WTC11 (cell line): Measurements from ENCODE around the gene CPNE9. TPM values are rescaled to one million over a fixed set of nuclear protein-coding genes. Genes with fewer than 3 reads are reported as not detected.

Source experiments
- ATAC-seq: fragments of 200-7000 bp; cut with Tn5 transposase; 2 replicates; pipeline ENCODE4 v1.10.0; 2021; ENCODE audit warnings: mild to moderate bottlenecking, moderate library complexity
- CTCF ChIA-PET: fragments of 300-600 bp; sonication (Branson Sonifier 250); formaldehyde crosslinking; loops from one replicate; lab custom pipeline; 2021; ENCODE audit warnings: antibody characterized with exemption; lab: Charles Lee
- POLR2A ChIA-PET: fragments of 350-600 bp; sonication (Branson Sonifier 250); formaldehyde crosslinking; loops from one replicate; lab custom pipeline; 2021; ENCODE audit warnings: antibody characterized with exemption; lab: Charles Lee
- DNase-seq: peaks from one replicate; pipeline ENCODE4 v3.0.0; 2021; ENCODE audit warnings: low spot score
- H3K27ac Mint-ChIP-seq: 2 replicates; pipeline ENCODE4 v1.8.0; 2021; ENCODE audit warnings: mixed read lengths
- H3K27me3 Mint-ChIP-seq: 2 replicates; pipeline ENCODE4 v1.8.0; 2021; ENCODE audit warnings: low read depth, mild to moderate bottlenecking, moderate library complexity, mixed read lengths
- H3K36me3 Mint-ChIP-seq: 2 replicates; pipeline ENCODE4 v1.8.0; 2021; ENCODE audit warnings: mixed read lengths
- H3K4me1 Mint-ChIP-seq: 2 replicates; pipeline ENCODE4 v1.8.0; 2022; ENCODE audit warnings: mixed read lengths
- H3K4me3 Mint-ChIP-seq: 2 replicates; pipeline ENCODE4 v1.8.0; 2021; ENCODE audit warnings: mild to moderate bottlenecking, moderate library complexity, mixed read lengths
- H3K9me3 Mint-ChIP-seq: 2 replicates; pipeline ENCODE4 v1.8.0; 2021; ENCODE audit warnings: mixed read lengths
- GTF2I ChIP-seq: fragments of 250-450 bp; sonication (Bioruptor Pico); conservative IDR thresholded peaks from 2 replicates; pipeline ENCODE4 v1.4.0; 2021; ENCODE audit warnings: mild to moderate bottlenecking
- MYBL2 ChIP-seq: sonication (generic); formaldehyde crosslinking; IDR thresholded peaks from 2 replicates; pipeline ENCODE4 v1.8.1; 2023; ENCODE audit warnings: mild to moderate bottlenecking, moderate library complexity, missing genetic modification reagents
- NR3C1 ChIP-seq: sonication (generic); formaldehyde crosslinking; conservative IDR thresholded peaks from 2 replicates; pipeline ENCODE4 v1.8.1; 2023; ENCODE audit warnings: low read depth, mild to moderate bottlenecking, missing genetic modification reagents
- PRRX2 ChIP-seq: fragments of 250-450 bp; sonication (Bioruptor Pico); IDR thresholded peaks from 2 replicates; pipeline ENCODE4 v1.8.0; 2021; ENCODE audit warnings: mild to moderate bottlenecking
- SOX15 ChIP-seq: fragments of 250-450 bp; sonication (Bioruptor Pico); IDR thresholded peaks from 2 replicates; pipeline ENCODE4 v1.9.0; 2021; ENCODE audit warnings: mild to moderate bottlenecking
- SP1 ChIP-seq: sonication (generic); formaldehyde crosslinking; conservative IDR thresholded peaks from 2 replicates; pipeline ENCODE4 v1.8.1; 2022; ENCODE audit warnings: missing genetic modification reagents
- TEAD1 ChIP-seq: sonication (generic); formaldehyde crosslinking; IDR thresholded peaks from 2 replicates; pipeline ENCODE4 v1.8.0; 2022; ENCODE audit warnings: mild to moderate bottlenecking, missing genetic modification reagents
- TEAD4 ChIP-seq: sonication (generic); formaldehyde crosslinking; IDR thresholded peaks from 2 replicates; pipeline ENCODE4 v1.8.0; 2022; ENCODE audit warnings: mild to moderate bottlenecking, missing genetic modification reagents
- ZNF317 ChIP-seq: sonication (generic); formaldehyde crosslinking; IDR thresholded peaks from 2 replicates; pipeline ENCODE4 v1.8.1; 2023; ENCODE audit warnings: low read depth, mild to moderate bottlenecking, moderate library complexity, missing genetic modification reagents, borderline replicate concordance
- ZNF396 ChIP-seq: fragments of 250-450 bp; sonication (Bioruptor Pico); IDR thresholded peaks from 2 replicates; pipeline ENCODE4 v1.8.0; 2021; ENCODE audit warnings: mild to moderate bottlenecking, moderate library complexity, borderline replicate concordance
- ZNF671 ChIP-seq: fragments of 250-450 bp; sonication (Bioruptor Pico); IDR thresholded peaks from 2 replicates; pipeline ENCODE4 v1.8.0; 2021; ENCODE audit warnings: mild to moderate bottlenecking
- total RNA-seq: library from RNA; stranded (reverse); gene quantifications from 3 replicates; pipeline ENCODE4 v1.2.3, GENCODE V29; 2021
- TF ChIP-seq, protein P1 (sequence below): sonication (generic); formaldehyde crosslinking; IDR thresholded peaks from 2 replicates; pipeline ENCODE4 v1.8.0; 2022; ENCODE audit warnings: mild to moderate bottlenecking, missing genetic modification reagents
- TF ChIP-seq, protein P2 (sequence below): sonication (generic); formaldehyde crosslinking; IDR thresholded peaks from 2 replicates; pipeline ENCODE4 v1.8.0; 2022; ENCODE audit warnings: mild to moderate bottlenecking, missing genetic modification reagents
- TF ChIP-seq, protein P3 (sequence below): sonication (generic); formaldehyde crosslinking; IDR thresholded peaks from 2 replicates; pipeline ENCODE4 v1.8.1; 2022; ENCODE audit warnings: low read depth, mild to moderate bottlenecking, moderate library complexity, missing genetic modification reagents, borderline replicate concordance
- TF ChIP-seq, protein P4 (sequence below): fragments of 250-450 bp; sonication (Bioruptor Pico); IDR thresholded peaks from 2 replicates; pipeline ENCODE4 v2.1.2; 2022; ENCODE audit warnings: mild to moderate bottlenecking, moderate library complexity
- TF ChIP-seq, protein P5 (sequence below): fragments of 250-450 bp; sonication (Bioruptor Pico); IDR thresholded peaks from 2 replicates; pipeline ENCODE4 v1.9.0; 2021; ENCODE audit warnings: moderate library complexity, mild to moderate bottlenecking, inconsistent platforms, borderline replicate concordance
- TF ChIP-seq, protein P6 (sequence below): fragments of 250-450 bp; sonication (Bioruptor Pico); IDR thresholded peaks from 2 replicates; pipeline ENCODE4 v1.9.0; 2021; ENCODE audit warnings: mild to moderate bottlenecking, borderline replicate concordance
- TF ChIP-seq, protein P7 (sequence below): sonication (generic); formaldehyde crosslinking; IDR thresholded peaks from 2 replicates; pipeline ENCODE4 v1.8.0; 2022; ENCODE audit warnings: mild to moderate bottlenecking, missing genetic modification reagents
- TF ChIP-seq, protein P8 (sequence below): sonication (generic); formaldehyde crosslinking; IDR thresholded peaks from 2 replicates; pipeline ENCODE4 v1.8.0; 2023; ENCODE audit warnings: missing genetic modification reagents, mild to moderate bottlenecking, borderline replicate concordance
- TF ChIP-seq, protein P9 (sequence below): sonication (generic); formaldehyde crosslinking; IDR thresholded peaks from 2 replicates; pipeline ENCODE4 v1.8.1; 2022; ENCODE audit warnings: mild to moderate bottlenecking, missing genetic modification reagents, moderate library complexity, borderline replicate concordance

The CPNE9 gene
- total RNA-seq, 1 experiment from 2014 or later: 3.2 TPM

DNA sequence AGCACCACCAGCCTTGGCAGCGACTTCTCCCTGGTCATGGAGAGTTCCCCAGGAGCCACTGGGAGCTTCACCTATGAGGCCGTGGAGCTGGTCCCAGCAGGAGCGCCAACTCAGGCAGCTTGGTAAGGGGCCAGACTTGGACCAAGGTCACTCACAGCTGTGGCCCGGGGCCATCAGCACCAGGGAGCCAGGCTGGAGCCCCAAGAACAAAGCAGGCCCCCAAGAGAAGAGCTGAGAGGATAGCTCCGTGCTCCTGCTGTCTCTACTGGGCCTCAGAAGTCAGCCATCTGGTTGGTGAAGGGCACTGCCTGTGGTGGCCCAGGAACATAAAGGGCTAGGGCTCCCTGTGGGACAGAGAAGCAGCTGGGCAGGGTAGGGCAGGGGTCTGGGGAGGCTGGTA lies 14.7 kb upstream of the CPNE9 start:
- Mint-ChIP-seq H3K9me3 (no peaks in the 10 kb centered on the region), H3K4me1 (no peaks in the 10 kb centered on the region), H3K4me3 (no peak overlapping the region), H3K27ac (no peak overlapping the region), H3K27me3 (no peaks in the 10 kb centered on the region), H3K36me3 (peaks cover 16% of the 10 kb centered on the region)
- ChIA-PET POLR2A (no interaction called here), CTCF (interaction anchor here (1.2 to 2.5 kb wide), 2 partner anchors 185 to 188 kb away, joined by 3 to 8 read pairs; no protein-coding TSS in a partner anchor)
- TF ChIP-seq, protein P1, sequence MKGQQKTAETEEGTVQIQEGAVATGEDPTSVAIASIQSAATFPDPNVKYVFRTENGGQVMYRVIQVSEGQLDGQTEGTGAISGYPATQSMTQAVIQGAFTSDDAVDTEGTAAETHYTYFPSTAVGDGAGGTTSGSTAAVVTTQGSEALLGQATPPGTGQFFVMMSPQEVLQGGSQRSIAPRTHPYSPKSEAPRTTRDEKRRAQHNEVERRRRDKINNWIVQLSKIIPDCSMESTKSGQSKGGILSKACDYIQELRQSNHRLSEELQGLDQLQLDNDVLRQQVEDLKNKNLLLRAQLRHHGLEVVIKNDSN (CRISPR knock-in tag): no peak
- TF ChIP-seq, protein P2, sequence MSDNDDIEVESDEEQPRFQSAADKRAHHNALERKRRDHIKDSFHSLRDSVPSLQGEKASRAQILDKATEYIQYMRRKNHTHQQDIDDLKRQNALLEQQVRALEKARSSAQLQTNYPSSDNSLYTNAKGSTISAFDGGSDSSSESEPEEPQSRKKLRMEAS (CRISPR knock-in tag): no peak
- no peak for TF ChIP-seq ZNF671 (CRISPR knock-in tag)
- TF ChIP-seq, protein P3, sequence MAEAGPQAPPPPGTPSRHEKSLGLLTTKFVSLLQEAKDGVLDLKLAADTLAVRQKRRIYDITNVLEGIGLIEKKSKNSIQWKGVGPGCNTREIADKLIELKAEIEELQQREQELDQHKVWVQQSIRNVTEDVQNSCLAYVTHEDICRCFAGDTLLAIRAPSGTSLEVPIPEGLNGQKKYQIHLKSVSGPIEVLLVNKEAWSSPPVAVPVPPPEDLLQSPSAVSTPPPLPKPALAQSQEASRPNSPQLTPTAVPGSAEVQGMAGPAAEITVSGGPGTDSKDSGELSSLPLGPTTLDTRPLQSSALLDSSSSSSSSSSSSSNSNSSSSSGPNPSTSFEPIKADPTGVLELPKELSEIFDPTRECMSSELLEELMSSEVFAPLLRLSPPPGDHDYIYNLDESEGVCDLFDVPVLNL: no peak
- no peak for TF ChIP-seq NR3C1 (CRISPR knock-in tag)
- TF ChIP-seq, protein P4, sequence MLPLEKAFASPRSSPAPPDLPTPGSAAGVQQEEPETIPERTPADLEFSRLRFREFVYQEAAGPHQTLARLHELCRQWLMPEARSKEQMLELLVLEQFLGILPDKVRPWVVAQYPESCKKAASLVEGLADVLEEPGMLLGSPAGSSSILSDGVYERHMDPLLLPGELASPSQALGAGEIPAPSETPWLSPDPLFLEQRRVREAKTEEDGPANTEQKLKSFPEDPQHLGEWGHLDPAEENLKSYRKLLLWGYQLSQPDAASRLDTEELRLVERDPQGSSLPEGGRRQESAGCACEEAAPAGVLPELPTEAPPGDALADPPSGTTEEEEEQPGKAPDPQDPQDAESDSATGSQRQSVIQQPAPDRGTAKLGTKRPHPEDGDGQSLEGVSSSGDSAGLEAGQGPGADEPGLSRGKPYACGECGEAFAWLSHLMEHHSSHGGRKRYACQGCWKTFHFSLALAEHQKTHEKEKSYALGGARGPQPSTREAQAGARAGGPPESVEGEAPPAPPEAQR (CRISPR knock-in tag): no peak
- TF ChIP-seq, protein P5, sequence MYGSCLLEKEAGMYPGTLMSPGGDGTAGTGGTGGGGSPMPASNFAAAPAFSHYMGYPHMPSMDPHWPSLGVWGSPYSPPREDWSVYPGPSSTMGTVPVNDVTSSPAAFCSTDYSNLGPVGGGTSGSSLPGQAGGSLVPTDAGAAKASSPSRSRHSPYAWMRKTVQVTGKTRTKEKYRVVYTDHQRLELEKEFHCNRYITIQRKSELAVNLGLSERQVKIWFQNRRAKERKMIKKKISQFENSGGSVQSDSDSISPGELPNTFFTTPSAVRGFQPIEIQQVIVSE: no peak
- no peak for TF ChIP-seq MYBL2 (CRISPR knock-in tag)
- DNase-seq: no peak
- no peak for ATAC-seq

DNA sequence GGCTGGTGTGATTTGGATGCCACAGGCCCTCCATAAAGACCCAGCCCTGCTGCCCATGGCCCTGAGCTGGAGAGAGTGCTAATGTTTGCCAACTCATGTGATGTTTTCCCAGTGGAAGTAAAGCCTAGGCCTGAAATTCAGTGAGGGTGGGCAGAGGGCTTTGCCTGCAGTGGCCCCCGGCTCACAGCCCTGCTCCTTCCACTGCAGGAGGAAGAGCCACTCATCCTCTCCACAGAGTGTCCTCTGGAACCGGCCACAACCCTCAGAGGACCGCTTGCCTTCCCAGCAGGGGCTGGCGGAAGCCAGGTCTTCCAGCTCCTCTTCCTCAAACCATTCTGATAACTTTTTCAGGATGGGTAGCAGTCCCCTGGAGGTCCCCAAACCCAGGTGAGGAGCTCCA lies 13.9 kb upstream of the CPNE9 start:
- H3K9me3 Mint-ChIP-seq: no peaks in the 10 kb centered on the region
- H3K4me3 Mint-ChIP-seq: no peak overlapping the region
- no peaks in the 10 kb centered on the region for H3K4me1 Mint-ChIP-seq
- POLR2A ChIA-PET: no interaction called here
- CTCF ChIA-PET: interaction anchor here (1.9 to 2.5 kb wide), 2 partner anchors 37 to 186 kb away, joined by 8 read pairs; no protein-coding TSS in a partner anchor
- H3K27me3 Mint-ChIP-seq: no peaks in the 10 kb centered on the region
- peaks cover 13% of the 10 kb centered on the region for H3K36me3 Mint-ChIP-seq
- DNase-seq (no peak), ATAC-seq (no peak)
- no peak overlapping the region for H3K27ac Mint-ChIP-seq
- TF ChIP-seq ZNF396 (CRISPR knock-in tag): no peak
- TF ChIP-seq, protein P6, sequence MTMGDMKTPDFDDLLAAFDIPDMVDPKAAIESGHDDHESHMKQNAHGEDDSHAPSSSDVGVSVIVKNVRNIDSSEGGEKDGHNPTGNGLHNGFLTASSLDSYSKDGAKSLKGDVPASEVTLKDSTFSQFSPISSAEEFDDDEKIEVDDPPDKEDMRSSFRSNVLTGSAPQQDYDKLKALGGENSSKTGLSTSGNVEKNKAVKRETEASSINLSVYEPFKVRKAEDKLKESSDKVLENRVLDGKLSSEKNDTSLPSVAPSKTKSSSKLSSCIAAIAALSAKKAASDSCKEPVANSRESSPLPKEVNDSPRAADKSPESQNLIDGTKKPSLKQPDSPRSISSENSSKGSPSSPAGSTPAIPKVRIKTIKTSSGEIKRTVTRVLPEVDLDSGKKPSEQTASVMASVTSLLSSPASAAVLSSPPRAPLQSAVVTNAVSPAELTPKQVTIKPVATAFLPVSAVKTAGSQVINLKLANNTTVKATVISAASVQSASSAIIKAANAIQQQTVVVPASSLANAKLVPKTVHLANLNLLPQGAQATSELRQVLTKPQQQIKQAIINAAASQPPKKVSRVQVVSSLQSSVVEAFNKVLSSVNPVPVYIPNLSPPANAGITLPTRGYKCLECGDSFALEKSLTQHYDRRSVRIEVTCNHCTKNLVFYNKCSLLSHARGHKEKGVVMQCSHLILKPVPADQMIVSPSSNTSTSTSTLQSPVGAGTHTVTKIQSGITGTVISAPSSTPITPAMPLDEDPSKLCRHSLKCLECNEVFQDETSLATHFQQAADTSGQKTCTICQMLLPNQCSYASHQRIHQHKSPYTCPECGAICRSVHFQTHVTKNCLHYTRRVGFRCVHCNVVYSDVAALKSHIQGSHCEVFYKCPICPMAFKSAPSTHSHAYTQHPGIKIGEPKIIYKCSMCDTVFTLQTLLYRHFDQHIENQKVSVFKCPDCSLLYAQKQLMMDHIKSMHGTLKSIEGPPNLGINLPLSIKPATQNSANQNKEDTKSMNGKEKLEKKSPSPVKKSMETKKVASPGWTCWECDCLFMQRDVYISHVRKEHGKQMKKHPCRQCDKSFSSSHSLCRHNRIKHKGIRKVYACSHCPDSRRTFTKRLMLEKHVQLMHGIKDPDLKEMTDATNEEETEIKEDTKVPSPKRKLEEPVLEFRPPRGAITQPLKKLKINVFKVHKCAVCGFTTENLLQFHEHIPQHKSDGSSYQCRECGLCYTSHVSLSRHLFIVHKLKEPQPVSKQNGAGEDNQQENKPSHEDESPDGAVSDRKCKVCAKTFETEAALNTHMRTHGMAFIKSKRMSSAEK (CRISPR knock-in tag): no peak
- no peak for TF ChIP-seq SP1 (CRISPR knock-in tag)
- no peak for TF ChIP-seq PRRX2 (CRISPR knock-in tag)
- TF ChIP-seq GTF2I: no peak
- TF ChIP-seq, protein P7, sequence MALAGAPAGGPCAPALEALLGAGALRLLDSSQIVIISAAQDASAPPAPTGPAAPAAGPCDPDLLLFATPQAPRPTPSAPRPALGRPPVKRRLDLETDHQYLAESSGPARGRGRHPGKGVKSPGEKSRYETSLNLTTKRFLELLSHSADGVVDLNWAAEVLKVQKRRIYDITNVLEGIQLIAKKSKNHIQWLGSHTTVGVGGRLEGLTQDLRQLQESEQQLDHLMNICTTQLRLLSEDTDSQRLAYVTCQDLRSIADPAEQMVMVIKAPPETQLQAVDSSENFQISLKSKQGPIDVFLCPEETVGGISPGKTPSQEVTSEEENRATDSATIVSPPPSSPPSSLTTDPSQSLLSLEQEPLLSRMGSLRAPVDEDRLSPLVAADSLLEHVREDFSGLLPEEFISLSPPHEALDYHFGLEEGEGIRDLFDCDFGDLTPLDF (CRISPR knock-in tag): no peak
- no peak for TF ChIP-seq SOX15
- TF ChIP-seq TEAD4 (CRISPR knock-in tag): no peak
- no peak for TF ChIP-seq TEAD1
- TF ChIP-seq, protein P8, sequence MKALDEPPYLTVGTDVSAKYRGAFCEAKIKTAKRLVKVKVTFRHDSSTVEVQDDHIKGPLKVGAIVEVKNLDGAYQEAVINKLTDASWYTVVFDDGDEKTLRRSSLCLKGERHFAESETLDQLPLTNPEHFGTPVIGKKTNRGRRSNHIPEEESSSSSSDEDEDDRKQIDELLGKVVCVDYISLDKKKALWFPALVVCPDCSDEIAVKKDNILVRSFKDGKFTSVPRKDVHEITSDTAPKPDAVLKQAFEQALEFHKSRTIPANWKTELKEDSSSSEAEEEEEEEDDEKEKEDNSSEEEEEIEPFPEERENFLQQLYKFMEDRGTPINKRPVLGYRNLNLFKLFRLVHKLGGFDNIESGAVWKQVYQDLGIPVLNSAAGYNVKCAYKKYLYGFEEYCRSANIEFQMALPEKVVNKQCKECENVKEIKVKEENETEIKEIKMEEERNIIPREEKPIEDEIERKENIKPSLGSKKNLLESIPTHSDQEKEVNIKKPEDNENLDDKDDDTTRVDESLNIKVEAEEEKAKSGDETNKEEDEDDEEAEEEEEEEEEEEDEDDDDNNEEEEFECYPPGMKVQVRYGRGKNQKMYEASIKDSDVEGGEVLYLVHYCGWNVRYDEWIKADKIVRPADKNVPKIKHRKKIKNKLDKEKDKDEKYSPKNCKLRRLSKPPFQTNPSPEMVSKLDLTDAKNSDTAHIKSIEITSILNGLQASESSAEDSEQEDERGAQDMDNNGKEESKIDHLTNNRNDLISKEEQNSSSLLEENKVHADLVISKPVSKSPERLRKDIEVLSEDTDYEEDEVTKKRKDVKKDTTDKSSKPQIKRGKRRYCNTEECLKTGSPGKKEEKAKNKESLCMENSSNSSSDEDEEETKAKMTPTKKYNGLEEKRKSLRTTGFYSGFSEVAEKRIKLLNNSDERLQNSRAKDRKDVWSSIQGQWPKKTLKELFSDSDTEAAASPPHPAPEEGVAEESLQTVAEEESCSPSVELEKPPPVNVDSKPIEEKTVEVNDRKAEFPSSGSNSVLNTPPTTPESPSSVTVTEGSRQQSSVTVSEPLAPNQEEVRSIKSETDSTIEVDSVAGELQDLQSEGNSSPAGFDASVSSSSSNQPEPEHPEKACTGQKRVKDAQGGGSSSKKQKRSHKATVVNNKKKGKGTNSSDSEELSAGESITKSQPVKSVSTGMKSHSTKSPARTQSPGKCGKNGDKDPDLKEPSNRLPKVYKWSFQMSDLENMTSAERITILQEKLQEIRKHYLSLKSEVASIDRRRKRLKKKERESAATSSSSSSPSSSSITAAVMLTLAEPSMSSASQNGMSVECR (CRISPR knock-in tag): no peak
- TF ChIP-seq, protein P9, sequence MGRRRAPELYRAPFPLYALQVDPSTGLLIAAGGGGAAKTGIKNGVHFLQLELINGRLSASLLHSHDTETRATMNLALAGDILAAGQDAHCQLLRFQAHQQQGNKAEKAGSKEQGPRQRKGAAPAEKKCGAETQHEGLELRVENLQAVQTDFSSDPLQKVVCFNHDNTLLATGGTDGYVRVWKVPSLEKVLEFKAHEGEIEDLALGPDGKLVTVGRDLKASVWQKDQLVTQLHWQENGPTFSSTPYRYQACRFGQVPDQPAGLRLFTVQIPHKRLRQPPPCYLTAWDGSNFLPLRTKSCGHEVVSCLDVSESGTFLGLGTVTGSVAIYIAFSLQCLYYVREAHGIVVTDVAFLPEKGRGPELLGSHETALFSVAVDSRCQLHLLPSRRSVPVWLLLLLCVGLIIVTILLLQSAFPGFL (CRISPR knock-in tag): no peak
- no peak for TF ChIP-seq ZNF317 (CRISPR knock-in tag)
